ENCODE results near the gene PDGFC. TPM values are rescaled to one million over a fixed set of nuclear protein-coding genes. Genes with fewer than 3 reads are reported as not detected.

Gene PDGFC
- total RNA-seq, 2 donors from 2014 or later: 19.1 to 21.8 TPM

GRCh38 chr4:156764145-156764544 lies 207.5 kb downstream of the PDGFC start:
- intact Hi-C loops (cut with DNase I): no loop called here
- Histone ChIP-seq H3K4me1 (peaks cover 5% of the 10 kb centered on the region), H3K27ac (no peak overlapping the region), H3K4me3 (no peak overlapping the region), H3K36me3 (replicated peaks in 1 of 2; ENCODE audit: insufficient read depth in 1 of 2, low read depth in 2 of 2) (no peaks in the 10 kb centered on the region), H3K9me3 (no peaks in the 10 kb centered on the region), H3K27me3 (no peaks in the 10 kb centered on the region)
- ATAC-seq (no peak), DNase-seq (no peak)
- WGBS, 2 donors: 48 to 51% methylated on average over 2 of the region's 2 CpGs
- TF ChIP-seq CTCF (IDR thresholded peaks at IDR 0.05) (no peak), POLR2A (IDR thresholded peaks at IDR 0.05) (no peak)

- TF ChIP-seq CTCF (IDR thresholded peaks at IDR 0.05): no peak
- no peak for TF ChIP-seq POLR2A (IDR thresholded peaks at IDR 0.05)
- ATAC-seq (no peak), DNase-seq (no peak)
- Histone ChIP-seq H3K4me3 (no peak overlapping the region), H3K9me3 (no peaks in the 10 kb centered on the region), H3K27me3 (no peaks in the 10 kb centered on the region), H3K4me1 (peaks cover 5% of the 10 kb centered on the region), H3K36me3 (replicated peaks in 1 of 2; ENCODE audit: insufficient read depth in 1 of 2, low read depth in 2 of 2) (no peaks in the 10 kb centered on the region), H3K27ac (no peak overlapping the region)
- intact Hi-C loops (cut with DNase I): no loop called here
- WGBS, 2 donors: 47 to 77% methylated on average over 2 of the region's 2 CpGs
Observed at GRCh38 chr4:156763511-156763910, 208.1 kb downstream of the PDGFC start.

GRCh38 chr4:156762851-156763250 lies 208.7 kb downstream of the PDGFC start:
- Histone ChIP-seq H3K4me1 (peaks cover 5% of the 10 kb centered on the region), H3K27ac (no peak overlapping the region), H3K9me3 (no peaks in the 10 kb centered on the region), H3K27me3 (no peaks in the 10 kb centered on the region), H3K36me3 (replicated peaks in 1 of 2; ENCODE audit: insufficient read depth in 1 of 2, low read depth in 2 of 2) (no peaks in the 10 kb centered on the region), H3K4me3 (no peak overlapping the region)
- 87 to 88% methylated on average over 8 of the region's 8 CpGs for WGBS, 2 donors
- no peak for TF ChIP-seq POLR2A (IDR thresholded peaks at IDR 0.05)
- TF ChIP-seq CTCF (IDR thresholded peaks at IDR 0.05): no peak
- DNase-seq (no peak), ATAC-seq (no peak)
- intact Hi-C loops (cut with DNase I): no loop called here

- Histone ChIP-seq H3K4me1 (no peaks in the 10 kb centered on the region), H3K27me3 (no peaks in the 10 kb centered on the region), H3K4me3 (no peak overlapping the region), H3K27ac (no peak overlapping the region), H3K9me3 (no peaks in the 10 kb centered on the region), H3K36me3 (replicated peaks in 1 of 2; ENCODE audit: insufficient read depth in 1 of 2, low read depth in 2 of 2) (no peaks in the 10 kb centered on the region)
- intact Hi-C loops (cut with DNase I): no loop called here
- no peak for DNase-seq
- ATAC-seq: no peak
- TF ChIP-seq POLR2A (IDR thresholded peaks at IDR 0.05) (no peak), CTCF (IDR thresholded peaks at IDR 0.05) (no peak)
Observed at GRCh38 chr4:156756118-156756517, 215.5 kb downstream of the PDGFC start.

GRCh38 chr4:156754832-156755570 lies 216.6 kb downstream of the PDGFC start:
- intact Hi-C loops (cut with DNase I): no loop called here
- Histone ChIP-seq H3K9me3 (no peaks in the 10 kb centered on the region), H3K36me3 (replicated peaks in 1 of 2; ENCODE audit: insufficient read depth in 1 of 2, low read depth in 2 of 2) (no peaks in the 10 kb centered on the region), H3K4me1 (no peaks in the 10 kb centered on the region), H3K4me3 (no peak overlapping the region), H3K27ac (no peak overlapping the region), H3K27me3 (no peaks in the 10 kb centered on the region)
- DNase-seq: no peak
- WGBS, 2 donors: 67 to 72% methylated on average over 5 of the region's 5 CpGs
- TF ChIP-seq POLR2A (IDR thresholded peaks at IDR 0.05) (no peak), CTCF (IDR thresholded peaks at IDR 0.05) (no peak)
- ATAC-seq: no peak
